Measurements from ENCODE around the gene FBXL7. TPM values are rescaled to one million over a fixed set of nuclear protein-coding genes. Genes with fewer than 3 reads are reported as not detected.

FBXL7 gene
- polyA plus RNA-seq, 1 donor (not counting 4 experiments of a cell fraction or from before 2014, with no cell fraction given), result 0.22 TPM

GRCh38 chr5:15837551-15838289 is 337.7 kb downstream of the FBXL7 start:
- TF ChIP-seq EZH2 (IDR thresholded peaks at IDR 0.05; ENCODE audit: low read length), result no peak
- no peak for TF ChIP-seq CTCF (optimal IDR thresholded peaks at IDR 0.05 in 1 of 3, IDR thresholded peaks at IDR 0.05 in 1 of 3, conservative IDR thresholded peaks at IDR 0.05 in 1 of 3; ENCODE audit: extremely low read depth in 1 of 3, insufficient read depth in 2 of 3, low read length in 3 of 3)
- Histone ChIP-seq H3K27me3 (ENCODE audit: control insufficient read depth, extremely low read depth, insufficient read depth, low read length) (no peaks in the 10 kb centered on the region), H2AFZ (ENCODE audit: control insufficient read depth, low read length) (no peak overlapping the region), H3K9me3 (ENCODE audit: control insufficient read depth, low read depth, low read length) (no peaks in the 10 kb centered on the region), H4K20me1 (ENCODE audit: control insufficient read depth, extremely low read depth, insufficient read depth, low read length) (no peaks in the 10 kb centered on the region), H3K4me3 (ENCODE audit: control insufficient read depth in 2 of 3, extremely low read depth in 1 of 3, insufficient read depth in 2 of 3, low read depth in 1 of 3, low read length in 3 of 3) (no peak overlapping the region), H3K9me1 (ENCODE audit: control insufficient read depth, extremely low read depth, insufficient read depth, low read length) (no peaks in the 10 kb centered on the region), H3K9ac (ENCODE audit: control insufficient read depth, extremely low read depth, insufficient read depth, low read length) (no peak overlapping the region), H3K4me2 (ENCODE audit: control insufficient read depth, extremely low read depth, insufficient read depth, low read depth, low read length) (no peak overlapping the region), H3K27ac (ENCODE audit: control insufficient read depth, insufficient read depth, low read length) (no peak overlapping the region), H3K4me1 (ENCODE audit: control insufficient read depth, extremely low read depth, insufficient read depth, low read length) (no peaks in the 10 kb centered on the region), H3K79me2 (ENCODE audit: control insufficient read depth, insufficient read depth, low read length) (no peaks in the 10 kb centered on the region), H3K36me3 (ENCODE audit: control insufficient read depth in 2 of 2, extremely low read depth in 1 of 2, insufficient read depth in 2 of 2, low read length in 2 of 2) (no peaks in the 10 kb centered on the region)
- FAIRE-seq, result no peak
- no peak for DNase-seq (ENCODE audit: low read depth, low spot score)
- dilution Hi-C loops (cut with MboI; ENCODE audit: extremely low pct_ligation_motif_present, low sequenced_read_pairs), result no loop called here

- FAIRE-seq (no peak), DNase-seq (ENCODE audit: low read depth, low spot score) (no peak)
- Histone ChIP-seq H4K20me1 (ENCODE audit: control insufficient read depth, extremely low read depth, insufficient read depth, low read length) (no peaks in the 10 kb centered on the region), H3K4me1 (ENCODE audit: control insufficient read depth, extremely low read depth, insufficient read depth, low read length) (no peaks in the 10 kb centered on the region), H3K36me3 (ENCODE audit: control insufficient read depth in 2 of 2, extremely low read depth in 1 of 2, insufficient read depth in 2 of 2, low read length in 2 of 2) (no peaks in the 10 kb centered on the region), H3K9ac (ENCODE audit: control insufficient read depth, extremely low read depth, insufficient read depth, low read length) (no peak overlapping the region), H3K4me2 (ENCODE audit: control insufficient read depth, extremely low read depth, insufficient read depth, low read depth, low read length) (no peak overlapping the region), H3K27ac (ENCODE audit: control insufficient read depth, insufficient read depth, low read length) (no peak overlapping the region), H2AFZ (ENCODE audit: control insufficient read depth, low read length) (no peak overlapping the region), H3K4me3 (ENCODE audit: control insufficient read depth in 2 of 3, extremely low read depth in 1 of 3, insufficient read depth in 2 of 3, low read depth in 1 of 3, low read length in 3 of 3) (no peak overlapping the region), H3K9me3 (ENCODE audit: control insufficient read depth, low read depth, low read length) (no peaks in the 10 kb centered on the region), H3K27me3 (ENCODE audit: control insufficient read depth, extremely low read depth, insufficient read depth, low read length) (no peaks in the 10 kb centered on the region), H3K79me2 (ENCODE audit: control insufficient read depth, insufficient read depth, low read length) (no peaks in the 10 kb centered on the region), H3K9me1 (ENCODE audit: control insufficient read depth, extremely low read depth, insufficient read depth, low read length) (no peaks in the 10 kb centered on the region)
- no peak for TF ChIP-seq CTCF (optimal IDR thresholded peaks at IDR 0.05 in 1 of 3, IDR thresholded peaks at IDR 0.05 in 1 of 3, conservative IDR thresholded peaks at IDR 0.05 in 1 of 3; ENCODE audit: extremely low read depth in 1 of 3, insufficient read depth in 2 of 3, low read length in 3 of 3)
- no peak for TF ChIP-seq EZH2 (IDR thresholded peaks at IDR 0.05; ENCODE audit: low read length)
- dilution Hi-C loops (cut with MboI; ENCODE audit: extremely low pct_ligation_motif_present, low sequenced_read_pairs), result no loop called here
These were observed 344.3 kb downstream of the FBXL7 start for GRCh38 chr5:15844253-15844652.
